ENCODE results near the gene MTMR10.

DNA sequence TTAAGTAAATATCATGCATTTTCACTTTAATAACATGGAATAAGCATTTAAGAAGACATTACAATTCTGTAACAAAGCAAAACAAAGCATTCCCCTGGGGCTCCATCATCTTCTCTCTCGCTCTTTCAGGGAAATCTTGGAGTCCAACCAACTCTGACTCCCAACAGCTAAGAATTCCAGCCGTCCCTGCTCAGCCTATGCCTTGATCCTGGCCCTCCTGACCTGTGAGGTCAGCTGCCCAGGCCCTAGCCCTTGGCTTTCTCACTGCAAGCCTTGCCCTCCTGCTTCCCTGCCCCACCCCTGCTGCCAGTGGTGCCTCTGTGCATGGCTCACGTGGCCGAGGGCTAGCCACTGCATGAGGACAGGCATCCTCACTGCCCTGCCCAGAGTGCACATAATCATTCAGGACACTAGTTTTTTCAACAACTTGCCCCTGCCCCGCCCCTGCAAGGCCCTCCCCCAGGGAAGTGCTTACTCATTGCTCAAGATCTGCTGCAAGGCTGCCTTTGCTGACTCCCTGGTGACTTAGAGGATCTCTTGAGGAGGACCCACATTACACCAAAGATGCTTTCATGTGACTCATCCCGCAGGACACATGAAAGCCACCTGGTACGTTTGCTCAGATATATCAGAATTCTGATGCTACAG is 37.6 kb downstream of the MTMR10 start:
- TF ChIP-seq, protein P1, sequence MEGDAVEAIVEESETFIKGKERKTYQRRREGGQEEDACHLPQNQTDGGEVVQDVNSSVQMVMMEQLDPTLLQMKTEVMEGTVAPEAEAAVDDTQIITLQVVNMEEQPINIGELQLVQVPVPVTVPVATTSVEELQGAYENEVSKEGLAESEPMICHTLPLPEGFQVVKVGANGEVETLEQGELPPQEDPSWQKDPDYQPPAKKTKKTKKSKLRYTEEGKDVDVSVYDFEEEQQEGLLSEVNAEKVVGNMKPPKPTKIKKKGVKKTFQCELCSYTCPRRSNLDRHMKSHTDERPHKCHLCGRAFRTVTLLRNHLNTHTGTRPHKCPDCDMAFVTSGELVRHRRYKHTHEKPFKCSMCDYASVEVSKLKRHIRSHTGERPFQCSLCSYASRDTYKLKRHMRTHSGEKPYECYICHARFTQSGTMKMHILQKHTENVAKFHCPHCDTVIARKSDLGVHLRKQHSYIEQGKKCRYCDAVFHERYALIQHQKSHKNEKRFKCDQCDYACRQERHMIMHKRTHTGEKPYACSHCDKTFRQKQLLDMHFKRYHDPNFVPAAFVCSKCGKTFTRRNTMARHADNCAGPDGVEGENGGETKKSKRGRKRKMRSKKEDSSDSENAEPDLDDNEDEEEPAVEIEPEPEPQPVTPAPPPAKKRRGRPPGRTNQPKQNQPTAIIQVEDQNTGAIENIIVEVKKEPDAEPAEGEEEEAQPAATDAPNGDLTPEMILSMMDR (IDR thresholded peaks at IDR 0.05), result no peak
- no peak for TF ChIP-seq POLR2AphosphoS5 (IDR thresholded peaks at IDR 0.05)

Data from sigmoid colon (tissue), 4 donors.